Stimulated activated CD4-positive, alpha-beta T cell treated with anti-CD3 and anti-CD28 coated beads, TNF-alpha, amount 100 ng/mL, for 1 hour (primary cell): ENCODE data around the gene NEDD8.
A peak's percentile ranks its signal among the peaks of the same experiment; 100 is the strongest.

Experiments
- DNase-seq, 3 donors: peaks; one replicate each; pipeline ENCODE4 v3.0.0-alpha.2; 2020; ENCODE audit warnings: low read depth in 3 of 3, low spot score in 1 of 3

Gene NEDD8

GRCh38 chr14:24232121-24232644, at the start of gene NEDD8:
Gene NEDD8 (minus strand): TSS chr14:24232367. CDS start chr14:24232267, 100 bp downstream.
- peak; percentile 64 to 79 (median 70) for DNase-seq

GRCh38 chr14:24281636-24282035, 49.5 kb upstream of the NEDD8 start:
- DNase-seq, result no peak

GRCh38 chr14:24280797-24281460, 48.8 kb upstream of the NEDD8 start:
- DNase-seq, result no peak

- DNase-seq, result no peak
Observed at GRCh38 chr14:24279301-24280186, 47.4 kb upstream of the NEDD8 start.

GRCh38 chr14:24278424-24278823, 46.3 kb upstream of the NEDD8 start:
- no peak for DNase-seq

- DNase-seq, result no peak
Observed at GRCh38 chr14:24277606-24278321, 45.6 kb upstream of the NEDD8 start.

- DNase-seq, result no peak
Observed at GRCh38 chr14:24277071-24277470, 44.9 kb upstream of the NEDD8 start.

- peak in 1 of 3 donors; percentile 11 for DNase-seq
Observed at GRCh38 chr14:24274101-24274543, 42.0 kb upstream of the NEDD8 start.

- DNase-seq, result no peak
Observed at GRCh38 chr14:24273422-24273998, 41.3 kb upstream of the NEDD8 start.

- DNase-seq, result no peak
Observed at GRCh38 chr14:24272467-24272866, 40.3 kb upstream of the NEDD8 start.

- no peak for DNase-seq
Observed at GRCh38 chr14:24271834-24272263, 39.7 kb upstream of the NEDD8 start.

- DNase-seq, result peak; percentile 79 to 86 (median 83)
Observed at GRCh38 chr14:24271134-24271833, 39.1 kb upstream of the NEDD8 start, which contains the start of gene RABGGTA. Gene RABGGTA (minus strand): TSS chr14:24271597. CDS start chr14:24271115, 482 bp downstream.

GRCh38 chr14:24270537-24271133, 38.5 kb upstream of the NEDD8 start:
- DNase-seq, result no peak

- DNase-seq, result no peak
Observed at GRCh38 chr14:24269910-24270536, 37.9 kb upstream of the NEDD8 start.

- no peak for DNase-seq
Observed at GRCh38 chr14:24269368-24269767, 37.2 kb upstream of the NEDD8 start.

GRCh38 chr14:24268225-24268624, 36.1 kb upstream of the NEDD8 start:
- DNase-seq, result no peak

GRCh38 chr14:24267516-24267915, 35.3 kb upstream of the NEDD8 start:
- DNase-seq, result no peak

- no peak for DNase-seq
Observed at GRCh38 chr14:24266344-24267244, 34.4 kb upstream of the NEDD8 start.
